SHP77 (cell line): ENCODE data around the gene ECPAS.
"Not testable (repeated sequence)": the region's sequence is repeated elsewhere in the genome, so short reads cannot be mapped to it uniquely, and the experiment has no call there.

ENCODE experiments used
- DNase-seq, 2 experiments: peaks; one replicate each; lab custom pipeline; 2025; lab: John Stamatoyannopoulos, UW

ECPAS gene

GRCh38 chr9:111423389-111423788 is 60.8 kb downstream of the ECPAS start:
- DNase-seq: no peak

GRCh38 chr9:111414406-111414805 is 69.8 kb downstream of the ECPAS start:
- DNase-seq: no peak

DNA sequence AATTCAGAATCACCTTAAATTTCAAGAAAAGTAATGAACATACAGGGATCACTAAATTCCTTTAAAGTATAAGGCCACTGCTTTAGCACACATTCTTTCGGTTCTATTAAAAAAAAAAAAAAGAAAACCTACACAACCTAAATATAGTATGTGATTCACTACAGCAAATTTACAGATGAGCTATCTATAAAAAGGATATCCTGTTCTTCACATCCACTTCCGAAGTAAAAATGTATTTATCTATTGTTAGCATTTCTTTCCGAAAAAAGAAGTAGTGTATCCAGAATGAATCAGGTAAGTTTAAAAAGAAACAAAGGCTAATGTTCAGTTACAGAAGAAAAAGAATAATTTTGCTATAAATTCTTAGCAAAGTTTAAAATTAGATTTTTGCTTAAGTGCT is 70.2 kb downstream of the ECPAS start:
- DNase-seq: no peak

GRCh38 chr9:111412280-111412679 is 71.9 kb downstream of the ECPAS start:
- DNase-seq: no peak

DNA sequence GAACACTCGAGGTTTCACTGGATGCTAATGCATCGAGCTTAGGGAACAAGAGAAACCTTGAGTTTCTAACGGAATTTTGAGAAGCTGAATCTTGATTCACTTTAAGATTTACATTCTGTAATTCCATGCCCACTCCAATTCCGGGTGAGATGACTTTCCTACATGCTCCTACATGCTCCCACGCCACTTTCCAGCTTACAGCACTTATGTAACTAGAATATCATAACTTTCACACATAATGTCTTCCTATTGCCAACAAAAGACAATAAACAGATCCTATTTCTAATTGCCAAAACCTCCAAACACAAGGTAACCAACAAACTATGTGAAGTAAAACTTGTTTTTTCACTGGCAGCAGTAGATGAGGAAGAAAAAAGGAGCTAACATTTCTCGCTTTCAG is 72.9 kb downstream of the ECPAS start:
- no peak for DNase-seq

GRCh38 chr9:111407813-111408212 is 76.4 kb downstream of the ECPAS start:
- DNase-seq: no peak

GRCh38 chr9:111405701-111406100 is 78.5 kb downstream of the ECPAS start:
- DNase-seq: no peak

GRCh38 chr9:111401486-111401885 is 82.7 kb downstream of the ECPAS start:
- not testable (repeated sequence) for DNase-seq

DNA sequence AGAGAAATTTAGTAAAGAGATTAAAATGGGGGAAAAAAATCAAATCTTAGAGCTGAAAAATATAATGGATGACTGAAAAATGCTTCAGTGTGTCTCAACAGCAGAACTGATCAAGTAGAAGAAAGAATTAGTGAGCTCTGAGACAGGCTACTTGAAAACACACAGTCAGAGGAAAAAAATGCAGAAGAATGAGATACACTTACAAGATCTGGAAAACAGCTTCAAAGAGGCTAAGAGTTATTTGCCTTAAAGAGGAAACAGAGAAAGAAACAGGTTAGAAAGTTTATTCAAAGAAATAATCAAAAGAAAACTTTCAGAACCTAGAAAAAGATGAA is 83.7 kb downstream of the ECPAS start:
- DNase-seq: no peak

DNA sequence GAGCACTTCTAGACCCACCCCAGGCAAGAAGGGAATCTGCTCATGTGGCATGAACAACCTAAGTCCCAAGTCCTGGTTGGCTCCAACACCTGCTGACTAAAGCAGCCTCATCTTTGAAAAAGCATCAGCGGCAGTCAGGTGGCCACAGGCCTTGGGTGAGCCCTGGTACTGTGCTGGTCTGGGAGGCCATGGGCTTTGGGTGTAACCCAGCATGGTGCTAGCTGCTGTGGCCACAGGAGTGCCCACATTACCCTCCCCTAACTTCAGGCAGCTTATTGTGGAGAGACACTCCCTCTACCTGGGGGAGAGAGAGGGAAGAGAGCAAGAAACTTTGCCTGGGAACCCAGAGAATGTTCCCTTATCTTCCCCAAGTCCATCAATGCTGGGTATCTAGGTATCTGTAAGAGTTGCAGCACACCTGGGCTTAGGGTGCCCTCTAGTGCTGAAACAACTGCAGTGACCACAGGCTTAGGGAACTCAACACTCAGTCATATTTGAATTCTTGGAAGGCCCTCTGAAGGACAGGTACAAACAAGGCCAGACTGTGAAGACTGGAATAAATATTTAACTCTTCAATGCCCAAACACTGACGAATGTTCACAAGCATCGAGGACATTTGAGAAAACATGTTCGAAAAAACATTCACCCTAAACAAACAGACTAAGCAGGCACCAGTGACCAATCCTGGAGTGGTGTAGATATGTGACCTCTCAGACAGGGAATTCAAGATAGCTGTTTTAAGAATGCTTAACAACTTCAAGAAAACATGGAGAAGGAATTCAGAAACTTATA is 84.2 kb downstream of the ECPAS start:
- DNase-seq: peak; percentile 23 to 62

- DNase-seq: no peak
These were observed 84.9 kb downstream of the ECPAS start for GRCh38 chr9:111399211-111399739.

DNA sequence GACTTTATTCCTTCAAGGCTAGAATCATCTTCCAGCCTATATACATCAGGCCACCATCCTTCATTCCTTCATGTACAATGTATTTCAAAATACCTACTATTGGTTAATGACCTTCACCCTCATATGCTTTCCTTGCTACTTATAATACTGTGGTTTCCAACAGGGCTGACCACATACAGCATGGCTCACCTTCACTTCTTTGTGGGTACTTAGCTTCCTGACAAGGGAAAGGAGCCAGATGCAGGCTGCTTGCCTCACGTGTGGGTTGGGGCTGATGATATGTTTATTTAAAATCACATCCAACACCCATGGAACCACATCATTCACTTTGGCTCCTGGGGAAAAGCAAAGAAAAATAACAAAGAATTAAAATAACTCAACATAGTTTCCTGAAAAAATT is 90.2 kb downstream of the ECPAS start:
- no peak for DNase-seq

- DNase-seq: no peak
These were observed 94.8 kb downstream of the ECPAS start for GRCh38 chr9:111389406-111389805.

GRCh38 chr9:111386386-111386785 is 97.8 kb downstream of the ECPAS start:
- DNase-seq: no peak

- DNase-seq: no peak
These were observed 103.2 kb downstream of the ECPAS start for GRCh38 chr9:111381006-111381405.

- no peak for DNase-seq
These were observed 108.2 kb downstream of the ECPAS start for GRCh38 chr9:111375817-111376564.

GRCh38 chr9:111375062-111375461 is 109.1 kb downstream of the ECPAS start:
- DNase-seq: peak in 1 of 2 experiments; percentile 1

DNA sequence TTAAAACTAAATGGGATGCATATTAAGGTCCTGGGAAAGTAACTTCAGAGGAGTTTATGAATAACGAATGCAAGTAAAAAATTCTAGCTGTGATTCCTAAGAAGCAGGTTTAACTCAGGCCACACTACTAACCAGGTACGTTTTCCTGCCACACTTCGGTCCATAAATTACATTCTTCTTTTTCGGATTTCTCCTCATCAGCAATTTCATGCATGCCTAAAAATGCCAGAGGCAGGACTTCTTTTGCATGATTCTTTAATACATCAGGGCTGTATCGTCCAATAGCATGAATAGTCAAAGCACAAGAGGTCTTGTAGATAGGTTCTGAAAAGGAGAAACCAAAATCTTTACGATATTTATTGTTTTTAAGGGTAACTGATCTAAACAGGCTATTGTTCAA is 111.9 kb downstream of the ECPAS start:
- no peak for DNase-seq

GRCh38 chr9:111366978-111367377 is 117.2 kb downstream of the ECPAS start:
- DNase-seq: no peak

DNA sequence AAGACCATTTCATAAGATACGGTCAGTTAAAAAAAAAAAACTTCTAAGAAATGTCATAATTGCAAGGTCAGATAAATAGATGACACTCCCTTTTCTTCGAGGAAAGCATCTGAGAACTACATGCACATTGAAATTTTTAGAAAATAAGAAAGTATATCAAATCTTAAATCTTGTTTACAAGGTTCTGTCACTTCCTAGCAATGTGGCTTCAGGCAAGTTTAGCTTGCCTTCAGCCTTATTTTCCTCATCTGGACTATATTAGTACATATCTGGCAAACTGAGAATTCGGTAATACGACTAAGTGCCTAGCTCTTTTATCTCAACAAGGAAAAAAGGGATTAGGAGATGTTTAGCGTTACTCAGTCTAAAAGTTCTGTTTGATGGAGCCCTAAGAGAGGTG is 121.7 kb downstream of the ECPAS start:
- no peak for DNase-seq

DNA sequence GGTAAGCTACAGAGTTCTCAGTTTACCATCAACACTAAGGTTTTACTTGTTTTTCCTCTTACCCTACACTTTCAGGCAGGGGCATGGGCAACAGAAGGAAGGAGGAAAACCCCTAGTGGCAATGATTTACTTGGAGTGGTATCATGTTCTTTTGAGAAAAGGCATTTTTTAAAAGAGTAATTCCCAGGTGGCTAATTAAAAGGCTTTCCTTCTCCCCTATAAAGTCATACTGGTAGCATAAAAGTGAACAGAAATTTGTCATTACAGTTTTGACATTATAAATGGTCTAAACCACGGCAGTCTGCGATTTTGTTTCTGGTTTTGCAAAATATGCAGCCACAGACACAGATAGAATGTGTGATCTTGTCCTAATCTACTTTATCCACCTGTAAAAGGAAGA is 123.3 kb downstream of the ECPAS start:
- no peak for DNase-seq

DNA sequence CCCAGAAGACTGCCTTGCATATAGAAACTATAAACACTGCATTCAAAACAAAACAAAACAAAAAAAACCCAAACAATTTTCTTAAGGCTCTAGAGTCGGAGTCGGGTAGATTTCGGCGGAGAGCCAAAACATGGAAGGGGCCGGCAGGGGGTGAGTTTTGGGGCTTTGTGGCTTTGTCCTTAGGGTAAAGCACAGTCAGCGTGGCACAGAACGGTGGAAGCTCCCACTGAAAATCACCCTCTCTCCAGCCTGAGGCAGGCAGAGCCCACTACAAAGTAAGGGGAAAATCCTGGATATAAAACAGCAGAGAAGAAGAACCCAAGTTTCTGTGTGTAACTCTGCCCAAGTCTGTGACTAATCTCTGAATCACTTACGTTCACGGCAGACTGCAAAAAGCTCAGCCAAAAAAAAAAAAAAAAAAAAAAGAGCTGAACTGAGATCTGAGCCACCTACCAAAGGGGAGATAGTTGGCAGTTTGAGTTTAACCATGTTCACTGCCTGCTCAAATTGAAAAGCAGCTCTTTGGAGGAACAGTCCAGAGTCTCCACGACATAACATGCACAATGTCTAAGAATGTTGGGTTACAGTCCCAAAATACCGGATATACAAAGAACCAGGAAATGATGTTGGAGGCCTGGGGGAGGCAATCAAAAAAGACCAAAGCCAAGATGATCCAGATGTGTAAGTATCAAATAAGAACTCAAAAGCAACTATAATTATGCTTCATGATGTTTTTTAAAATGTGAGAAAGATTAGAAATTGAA is 127.5 kb downstream of the ECPAS start:
- DNase-seq: no peak

DNA sequence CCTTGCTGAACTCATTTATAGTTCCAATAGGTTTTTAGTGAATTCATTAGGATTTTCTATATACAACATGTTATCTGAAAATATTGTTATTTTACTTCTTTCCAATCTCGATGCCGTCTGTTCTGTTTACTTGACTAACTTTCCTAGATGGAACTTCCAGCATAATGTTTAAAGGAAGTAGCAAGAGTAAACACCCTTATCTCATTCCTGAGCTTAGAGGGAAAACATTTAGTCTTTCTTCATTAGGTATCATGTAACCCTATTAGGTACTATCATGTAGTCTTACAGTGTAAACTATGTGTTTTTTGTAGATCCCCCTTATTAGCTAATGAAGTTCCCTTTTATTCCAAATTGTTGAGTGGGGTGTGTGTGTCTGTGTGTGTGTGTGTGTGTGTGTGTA is 131.6 kb downstream of the ECPAS start:
- DNase-seq: no peak
